NCI-H82 treated with DMSO at 0.1 percent for 48 hours (cell line): ENCODE results near the gene CALN1.
"Not testable (repeated sequence)": the region's sequence is repeated elsewhere in the genome, so short reads cannot be mapped to it uniquely, and the experiment has no call there.

Experiments used
- DNase-seq: peaks from one replicate; lab custom pipeline; 2025; ENCODE audit not compliant: unreplicated experiment; lab: John Stamatoyannopoulos, UW

Gene CALN1

GRCh38 chr7:72412121-72412618, at the start of gene CALN1:
TSS of gene CALN1 (minus strand) at chr7:72412338.
- not testable (repeated sequence) for DNase-seq

GRCh38 chr7:72453471-72453870, 41.3 kb upstream of the CALN1 start:
- DNase-seq, result no peak

- DNase-seq, result no peak
Observed at GRCh38 chr7:72447465-72448204, 35.5 kb upstream of the CALN1 start.

GRCh38 chr7:72446591-72447462, 34.7 kb upstream of the CALN1 start:
- no peak for DNase-seq

GRCh38 chr7:72446131-72446530, 34.0 kb upstream of the CALN1 start:
- DNase-seq, result no peak

GRCh38 chr7:72445580-72445979, 33.4 kb upstream of the CALN1 start:
- no peak for DNase-seq

GRCh38 chr7:72445075-72445474, 32.9 kb upstream of the CALN1 start:
- DNase-seq, result no peak

- no peak for DNase-seq
Observed at GRCh38 chr7:72444026-72444776, 32.1 kb upstream of the CALN1 start.

GRCh38 chr7:72441791-72442190, 29.7 kb upstream of the CALN1 start:
- DNase-seq, result no peak

- DNase-seq, result no peak
Observed at GRCh38 chr7:72438491-72438890, 26.4 kb upstream of the CALN1 start.

GRCh38 chr7:72437610-72438009, 25.5 kb upstream of the CALN1 start:
- DNase-seq, result no peak

GRCh38 chr7:72437061-72437585, 25.0 kb upstream of the CALN1 start:
- DNase-seq, result no peak

GRCh38 chr7:72435925-72436480, 23.9 kb upstream of the CALN1 start:
- peak; percentile 23 for DNase-seq

GRCh38 chr7:72435366-72435765, 23.2 kb upstream of the CALN1 start:
- DNase-seq, result peak; percentile 51

- no peak for DNase-seq
Observed at GRCh38 chr7:72430531-72430930, 18.4 kb upstream of the CALN1 start.

- no peak for DNase-seq
Observed at GRCh38 chr7:72429316-72429715, 17.2 kb upstream of the CALN1 start.

GRCh38 chr7:72416846-72417245, 4.7 kb upstream of the CALN1 start:
- DNase-seq, result no peak

- no peak for DNase-seq
Observed at GRCh38 chr7:72415586-72415985, 3.4 kb upstream of the CALN1 start.

GRCh38 chr7:72413886-72414285, 1.7 kb upstream of the CALN1 start:
- no peak for DNase-seq

- no peak for DNase-seq
Observed at GRCh38 chr7:72413290-72413689, 1.2 kb upstream of the CALN1 start.

GRCh38 chr7:72411419-72411818, 719 bp downstream of the CALN1 start:
- DNase-seq, result no peak
